Activated naive CD4-positive, alpha-beta T cell treated with anti-CD3 and anti-CD28 coated beads, Interleukin-2, amount 10 ng/mL, durations not matched to agents 5 hours and 36 hours (primary cell): ENCODE measurements around the gene KRTAP24-1. TPM values are rescaled to one million over a fixed set of nuclear protein-coding genes. Genes with fewer than 3 reads are reported as not detected.

ENCODE experiments used
- total RNA-seq, 2 experiments: library from RNA; stranded (reverse); gene quantifications; one replicate each; pipeline ENCODE4 v1.2.3, GENCODE V29; 2021

Gene KRTAP24-1, protein sequence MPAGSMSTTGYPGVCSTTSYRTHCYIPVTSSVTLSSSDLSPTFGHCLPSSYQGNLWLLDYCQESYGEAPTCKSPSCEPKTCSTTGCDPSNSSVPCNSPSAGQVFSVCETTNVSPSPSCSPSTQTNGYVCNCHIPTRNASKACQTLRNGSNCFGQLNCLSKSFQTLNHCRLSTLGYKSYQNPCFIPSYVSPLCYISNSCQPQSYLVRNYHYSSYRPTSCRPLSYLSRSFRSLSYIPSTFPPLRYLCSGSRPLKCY
- not detected for total RNA-seq

DNA sequence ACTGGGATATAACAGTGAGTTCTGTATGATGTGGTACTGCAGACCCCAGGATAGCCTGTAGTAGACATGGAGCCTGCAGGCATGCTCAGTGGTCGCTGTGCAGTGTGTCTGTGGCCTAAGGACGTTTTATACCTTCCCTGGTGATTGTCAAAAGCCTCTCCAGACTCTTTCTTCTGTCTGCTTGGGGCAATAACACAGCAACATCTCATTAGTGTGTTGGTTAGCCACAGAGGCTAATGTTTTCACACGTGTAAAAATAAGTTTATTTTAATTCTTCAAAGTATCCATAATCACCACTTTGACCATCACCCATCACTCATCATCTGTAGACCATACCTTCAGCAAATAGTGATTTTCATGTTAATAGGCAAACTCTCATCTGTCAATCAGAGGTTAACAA lies at the start of gene KRTAP24-1:
Gene KRTAP24-1 (minus strand): TSS at position 101 of the 400 bp plus-strand sequence. CDS start 18 bp downstream, at position 83.

DNA sequence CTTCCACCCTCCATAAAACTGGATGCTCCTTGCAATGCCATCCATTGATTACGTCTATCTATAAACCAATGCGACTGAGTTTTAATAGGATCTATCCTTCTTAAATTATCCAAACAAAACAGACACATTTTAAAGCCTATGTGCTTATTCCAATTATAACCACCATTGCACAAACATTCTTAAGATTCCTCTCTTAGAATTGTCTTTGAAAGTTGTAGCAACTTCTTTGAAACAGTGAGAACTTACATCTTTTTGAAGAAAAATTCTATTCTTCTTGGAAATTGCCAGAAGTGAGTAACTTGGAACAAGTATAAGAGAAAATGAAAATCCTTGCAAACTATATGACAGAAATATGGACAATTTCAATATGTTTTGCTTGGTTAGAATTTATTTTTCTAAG lies 37.5 kb upstream of the KRTAP24-1 start, which contains the start of gene KRTAP26-1:
Gene KRTAP26-1 (minus strand): TSS at position 101 of the 400 bp plus-strand sequence. CDS start 280 bp downstream, outside the sequence.

DNA sequence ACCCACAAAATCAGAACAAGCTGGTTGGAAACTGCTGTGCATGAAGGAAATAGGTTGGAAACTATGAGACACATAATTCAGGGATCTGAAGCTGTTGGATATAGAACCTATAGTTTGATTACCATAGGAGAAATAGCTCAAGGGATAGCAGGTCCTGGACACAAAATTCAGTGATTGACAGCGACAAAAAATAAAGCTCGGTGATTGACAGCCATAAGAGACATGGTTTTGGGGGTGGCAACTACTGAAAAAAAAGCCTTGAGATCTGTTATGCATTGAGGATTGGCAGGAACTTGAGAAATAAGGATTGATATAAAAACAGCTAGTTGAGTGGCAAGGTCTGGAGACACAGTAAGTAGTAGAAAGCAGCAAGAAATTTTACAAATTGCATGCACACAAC lies 6.5 kb upstream of the KRTAP24-1 start, which contains the start of gene KRTAP25-1:
Gene KRTAP25-1 (minus strand): TSS at position 300 of the 400 bp plus-strand sequence. CDS start 24 bp downstream, at position 276.

Other genes starting within 250 kb of the KRTAP24-1 start
- not detected for gene CLDN17, start 116.1 kb downstream of the KRTAP24-1 start, total RNA-seq
- gene CLDN8, start 66.9 kb downstream of the KRTAP24-1 start, total RNA-seq, result not detected
- gene KRTAP25-1, start 6.6 kb upstream of the KRTAP24-1 start, total RNA-seq, result not detected
- not detected for gene KRTAP26-1, start 37.4 kb upstream of the KRTAP24-1 start, total RNA-seq
- gene KRTAP27-1, start 54.7 kb upstream of the KRTAP24-1 start, total RNA-seq, result not detected
- not detected for gene KRTAP23-1, start 65.7 kb upstream of the KRTAP24-1 start, total RNA-seq
- not detected for gene KRTAP13-2, start 89.3 kb upstream of the KRTAP24-1 start, total RNA-seq
- not detected for gene KRTAP13-1, start 113.1 kb upstream of the KRTAP24-1 start, total RNA-seq
- gene KRTAP13-3, start 143.0 kb upstream of the KRTAP24-1 start, total RNA-seq, result not detected
- gene KRTAP13-4, start 147.3 kb upstream of the KRTAP24-1 start, total RNA-seq, result not detected
- gene KRTAP15-1, start 157.3 kb upstream of the KRTAP24-1 start, total RNA-seq, result not detected
- not detected for gene KRTAP19-1, start 197.4 kb upstream of the KRTAP24-1 start, total RNA-seq
- gene KRTAP19-2, start 204.5 kb upstream of the KRTAP24-1 start, total RNA-seq, result not detected
- gene KRTAP19-3, start 209.1 kb upstream of the KRTAP24-1 start, total RNA-seq, result not detected
- not detected for gene KRTAP19-4, start 214.2 kb upstream of the KRTAP24-1 start, total RNA-seq
- not detected for gene KRTAP19-5, start 219.2 kb upstream of the KRTAP24-1 start, total RNA-seq